GM21825 (cell line): Measurements from ENCODE around the gene HAO2.
"Not testable (repeated sequence)": the region's sequence is repeated elsewhere in the genome, so short reads cannot be mapped to it uniquely, and the experiment has no call there.

Source experiments
- ATAC-seq: cut with Tn5 transposase; IDR thresholded peaks from one replicate; pipeline ENCODE4 v1.9.1; 2021; ENCODE audit warnings: mild to moderate bottlenecking, moderate library complexity; ENCODE audit not compliant: unreplicated experiment

HAO2 gene

DNA sequence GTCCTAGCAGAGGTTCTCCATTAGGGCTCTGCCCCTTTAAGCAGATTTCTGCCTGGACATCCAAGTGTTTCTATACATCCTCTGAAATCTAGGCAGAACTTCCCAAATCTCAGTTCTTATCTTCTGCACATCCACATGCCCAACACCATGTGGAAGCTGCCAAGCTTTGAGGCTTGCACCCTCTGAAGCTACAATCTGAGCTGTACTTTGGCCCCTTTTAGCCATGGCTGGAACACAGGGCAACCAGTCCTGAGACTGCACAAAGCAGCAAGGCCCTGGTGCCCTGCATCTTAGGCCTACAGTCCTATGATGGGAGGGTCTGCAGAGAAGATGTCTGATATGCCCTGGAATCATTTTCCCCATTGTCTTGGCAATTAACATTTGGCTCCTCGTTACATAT, 8.0 kb downstream of the HAO2 start:
- ATAC-seq = no peak

DNA sequence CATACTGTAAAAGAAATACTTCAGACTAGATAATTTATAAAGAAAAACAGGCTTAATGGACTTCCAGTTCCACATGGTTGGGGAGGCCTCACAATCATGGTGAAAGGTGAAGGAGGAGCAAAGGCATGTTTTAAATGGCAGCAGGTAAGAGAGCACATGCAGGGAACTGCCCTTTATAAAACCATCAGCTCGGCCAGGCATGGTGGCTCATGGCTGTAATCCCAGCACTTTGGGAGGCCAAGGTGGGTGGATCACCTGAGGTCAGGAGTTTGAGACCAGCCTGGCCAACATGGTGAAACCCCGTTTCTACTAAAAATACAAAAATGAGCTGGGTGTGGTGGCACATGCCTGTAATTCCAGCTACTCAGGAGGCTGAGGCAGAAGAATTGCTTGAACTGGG, 9.0 kb downstream of the HAO2 start:
- not testable (repeated sequence) for ATAC-seq

GRCh38 chr1:119379117-119379516, 10.5 kb downstream of the HAO2 start:
- no peak for ATAC-seq

DNA sequence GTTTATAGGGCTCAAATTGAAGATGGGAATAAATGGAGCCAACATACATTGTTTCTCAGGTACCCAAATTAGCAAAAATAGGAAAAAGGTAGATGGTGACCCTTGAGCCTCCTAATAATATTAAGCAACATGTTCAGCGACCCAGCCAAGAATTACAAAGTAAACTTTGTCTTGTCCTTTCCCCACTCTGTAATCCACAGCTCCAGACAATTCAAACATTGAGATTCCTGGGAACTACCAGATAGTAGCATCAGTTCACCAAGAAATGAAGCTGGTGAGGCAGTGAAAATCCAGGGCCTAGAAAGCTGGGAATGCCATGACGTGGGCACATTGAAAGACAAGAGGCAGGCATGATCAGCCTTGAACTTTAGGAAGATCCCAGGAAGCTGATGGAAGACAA, 11.7 kb downstream of the HAO2 start:
- ATAC-seq = no peak

- ATAC-seq = no peak
Measured at GRCh38 chr1:119380983-119381662, 12.5 kb downstream of the HAO2 start.

DNA sequence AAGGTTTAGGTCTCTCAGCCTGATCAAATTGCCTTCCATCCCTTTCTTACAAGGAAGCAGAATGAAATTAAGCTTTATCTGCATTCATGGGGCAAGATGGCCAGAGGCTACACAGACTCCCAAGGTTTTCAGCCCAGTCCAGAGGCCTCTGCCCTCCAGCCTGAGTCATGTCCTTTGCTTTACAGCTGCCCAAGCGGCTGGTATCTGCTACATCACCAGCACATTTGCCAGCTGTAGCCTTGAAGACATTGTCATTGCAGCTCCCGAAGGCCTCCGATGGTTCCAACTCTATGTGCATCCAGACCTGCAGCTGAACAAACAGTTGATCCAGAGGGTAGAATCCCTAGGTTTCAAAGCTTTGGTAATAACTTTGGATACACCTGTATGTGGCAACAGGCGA, 16.0 kb downstream of the HAO2 start:
- ATAC-seq = no peak

- no peak for ATAC-seq
Measured at GRCh38 chr1:119385650-119386049, 17.1 kb downstream of the HAO2 start.

DNA sequence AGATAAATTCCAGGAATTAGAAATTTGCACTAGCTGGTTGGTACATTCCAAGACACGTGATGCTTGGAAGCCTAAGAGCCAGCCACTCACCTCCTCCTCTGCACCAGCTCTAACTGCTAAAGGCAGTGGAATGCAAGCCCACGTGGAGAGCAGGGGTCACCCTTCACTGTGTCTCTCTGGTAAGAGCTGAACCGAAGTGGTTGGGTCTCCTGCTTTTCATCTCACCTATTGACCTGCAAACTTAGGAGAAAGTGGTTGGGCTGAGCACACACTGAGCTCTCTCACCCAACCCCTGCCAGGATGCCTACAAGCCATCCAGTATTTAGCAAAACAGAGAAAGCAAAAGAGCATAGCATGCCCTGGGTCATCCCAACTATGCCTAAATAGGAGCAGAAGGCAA, 19.3 kb downstream of the HAO2 start:
- ATAC-seq = no peak

DNA sequence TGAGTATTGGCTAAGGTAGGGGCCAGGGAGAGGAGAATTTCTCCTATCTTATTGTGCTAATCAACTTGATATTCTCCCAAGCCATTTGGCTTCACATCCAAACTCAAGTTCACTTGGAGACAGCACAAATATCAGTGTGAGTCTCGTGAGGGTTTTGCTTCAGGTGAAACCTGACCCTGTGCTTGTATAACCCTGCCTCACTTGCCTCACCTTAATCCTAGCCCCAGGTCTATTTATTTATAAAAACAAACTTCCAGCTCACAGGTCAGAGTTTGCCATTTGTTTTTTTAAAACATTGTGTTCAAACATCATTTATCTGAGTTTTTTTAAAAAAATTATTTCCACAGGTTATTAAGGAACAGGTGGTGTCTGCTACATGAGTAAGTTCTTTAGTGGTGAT, 19.9 kb downstream of the HAO2 start:
- no peak for ATAC-seq

- no peak for ATAC-seq
Measured at GRCh38 chr1:119390526-119390925, 21.9 kb downstream of the HAO2 start.

- no peak for ATAC-seq
Measured at GRCh38 chr1:119391749-119392148, 23.2 kb downstream of the HAO2 start.

DNA sequence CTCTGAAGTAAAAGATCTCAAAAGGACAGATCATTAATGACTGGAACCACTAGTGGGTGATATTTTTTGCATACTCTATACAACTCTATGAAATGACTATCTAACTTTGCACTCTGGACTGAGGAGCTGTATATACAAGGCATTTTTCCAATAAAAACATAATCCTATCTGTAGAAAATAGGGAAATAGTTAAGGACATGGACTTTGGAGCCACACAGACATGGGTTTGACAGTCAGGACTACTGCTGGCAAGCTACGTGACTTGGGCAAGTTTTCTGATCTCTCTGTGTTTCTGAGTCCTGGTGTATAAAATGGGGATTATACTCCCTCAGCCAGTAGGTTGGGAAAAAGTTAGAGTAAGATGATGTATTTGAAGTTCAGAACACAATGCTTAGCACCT, 25.5 kb downstream of the HAO2 start:
- ATAC-seq = no peak

DNA sequence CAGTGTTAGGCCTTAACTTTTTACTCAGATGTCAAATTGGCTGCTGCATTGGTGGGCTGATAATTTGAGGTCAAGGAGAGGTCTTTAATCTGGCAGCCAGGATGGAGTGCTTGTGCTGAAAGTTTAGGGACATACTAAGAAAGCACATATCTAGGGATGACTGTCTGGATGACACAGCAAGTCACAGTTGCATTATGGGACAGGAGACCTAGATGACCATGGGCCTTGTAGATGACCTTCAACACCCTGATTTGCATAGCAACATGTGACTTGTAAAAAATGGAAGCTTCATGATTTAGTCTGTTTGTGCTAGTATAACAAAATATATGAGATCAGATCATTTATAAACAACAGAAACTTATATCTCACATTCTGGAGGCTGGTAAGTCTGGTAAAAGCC, 28.4 kb downstream of the HAO2 start:
- no peak for ATAC-seq

GRCh38 chr1:119397986-119398385, 29.4 kb downstream of the HAO2 start:
- ATAC-seq = no peak

GRCh38 chr1:119404736-119405135, 36.2 kb downstream of the HAO2 start:
- no peak for ATAC-seq

DNA sequence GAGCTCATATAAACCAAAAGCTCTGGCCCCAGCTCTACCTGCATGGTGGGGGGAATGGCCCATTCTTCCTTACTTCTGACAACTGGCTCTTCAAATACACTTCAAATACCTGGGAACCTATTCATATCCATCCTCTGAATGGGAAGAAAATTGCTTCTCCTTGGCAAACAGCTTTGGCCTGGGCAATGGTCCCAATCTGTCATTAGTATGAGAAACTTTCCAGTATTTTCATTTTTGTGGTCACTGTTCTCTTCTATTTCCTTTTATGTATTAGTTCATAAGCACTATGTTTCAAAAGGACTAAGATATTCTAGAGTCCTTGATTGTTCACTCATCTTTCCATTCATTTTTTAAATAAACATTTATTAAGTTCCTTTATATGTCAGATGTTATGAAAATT, 41.1 kb downstream of the HAO2 start:
- ATAC-seq = no peak

- no peak for ATAC-seq
Measured at GRCh38 chr1:119410961-119411360, 42.4 kb downstream of the HAO2 start.

- ATAC-seq = no peak
Measured at GRCh38 chr1:119414950-119415349, 46.4 kb downstream of the HAO2 start, which contains the start of gene HSD3B2. TSS of gene HSD3B2 (plus strand) at chr1:119415150. CDS start at chr1:119415420, 270 bp downstream.

DNA sequence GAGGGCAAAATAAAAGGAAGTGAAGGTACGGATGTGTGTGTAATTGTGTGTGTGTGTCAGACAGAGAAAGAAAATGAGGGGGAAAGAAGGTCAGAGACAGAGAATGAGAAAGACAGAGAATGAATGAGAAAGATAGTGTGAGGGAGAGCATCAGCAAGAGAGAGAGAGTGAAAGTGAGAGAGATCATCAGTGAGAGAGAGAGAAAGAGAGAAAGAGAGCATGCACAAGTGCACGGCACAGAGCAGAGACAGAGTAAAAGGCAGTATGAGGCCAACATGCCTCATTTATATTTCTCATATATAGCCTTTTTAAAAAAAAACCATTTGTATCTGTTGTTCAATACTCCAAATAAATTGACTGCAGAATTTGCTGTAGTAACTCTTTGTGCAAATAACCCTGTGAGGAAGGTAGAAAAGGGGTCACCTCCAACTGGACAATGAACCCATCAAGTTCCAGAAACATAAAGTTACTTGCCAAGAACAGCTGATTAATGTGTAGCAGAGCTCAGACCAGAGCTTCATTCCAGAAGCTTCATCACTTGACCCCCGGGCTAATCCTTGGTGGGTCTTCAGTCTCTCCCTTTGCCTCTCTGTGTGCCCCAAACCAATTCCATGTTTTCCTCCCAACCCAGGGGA, 47.5 kb downstream of the HAO2 start:
- ATAC-seq = no peak

- ATAC-seq = no peak
Measured at GRCh38 chr1:119419109-119419508, 50.5 kb downstream of the HAO2 start.

- no peak for ATAC-seq
Measured at GRCh38 chr1:119420638-119421037, 52.1 kb downstream of the HAO2 start.

DNA sequence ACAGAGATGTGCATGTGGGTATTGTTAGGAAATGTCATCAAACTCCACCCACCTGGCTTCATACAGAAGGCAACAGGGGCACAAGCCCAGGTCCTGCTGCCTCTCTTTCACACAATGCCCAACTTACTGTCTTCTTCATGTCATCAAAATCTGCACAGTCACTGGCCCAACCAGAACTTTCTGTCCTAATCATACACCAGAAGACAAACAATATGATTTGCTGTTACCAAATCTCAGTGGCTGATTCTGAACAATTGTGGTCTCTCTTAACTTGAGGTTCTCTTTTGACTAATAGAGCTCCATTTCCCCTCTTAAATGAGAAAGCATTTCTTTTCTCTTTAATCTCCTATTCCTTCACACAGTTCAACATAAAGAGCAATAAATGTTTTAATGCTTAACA, 54.0 kb downstream of the HAO2 start:
- ATAC-seq = no peak

- ATAC-seq = no peak
Measured at GRCh38 chr1:119428991-119429390, 60.4 kb downstream of the HAO2 start.
